ENCODE measurements around the gene YAP1.
"Not testable (repeated sequence)": the region's sequence is repeated elsewhere in the genome, so short reads cannot be mapped to it uniquely, and the experiment has no call there.

The YAP1 gene

DNA sequence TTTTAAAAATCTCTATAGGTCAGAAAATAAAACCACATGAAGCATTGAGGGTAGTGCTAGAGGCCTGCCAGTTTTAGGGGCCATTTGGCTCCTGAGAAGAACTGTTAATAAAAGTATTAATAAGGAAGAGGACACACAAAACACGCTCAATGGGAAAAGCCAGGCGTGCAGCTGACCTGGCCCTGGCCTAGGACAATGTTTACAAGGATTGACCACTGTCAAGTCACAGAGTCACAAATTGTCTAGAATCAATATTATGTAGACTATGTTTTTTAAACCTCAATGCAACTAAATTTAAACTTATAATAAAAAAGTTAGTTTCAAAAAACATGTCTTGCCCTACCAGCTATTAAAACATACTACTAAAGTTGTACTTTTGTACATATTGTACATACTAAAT, 89.4 kb downstream of the YAP1 start:
- in situ Hi-C loops (cut with MboI; ENCODE audit: low pct_unique_long_range_greater_than_20kb, low sequenced_read_pairs, unreplicated experiment), result no loop called here
- TF ChIP-seq, protein P1, sequence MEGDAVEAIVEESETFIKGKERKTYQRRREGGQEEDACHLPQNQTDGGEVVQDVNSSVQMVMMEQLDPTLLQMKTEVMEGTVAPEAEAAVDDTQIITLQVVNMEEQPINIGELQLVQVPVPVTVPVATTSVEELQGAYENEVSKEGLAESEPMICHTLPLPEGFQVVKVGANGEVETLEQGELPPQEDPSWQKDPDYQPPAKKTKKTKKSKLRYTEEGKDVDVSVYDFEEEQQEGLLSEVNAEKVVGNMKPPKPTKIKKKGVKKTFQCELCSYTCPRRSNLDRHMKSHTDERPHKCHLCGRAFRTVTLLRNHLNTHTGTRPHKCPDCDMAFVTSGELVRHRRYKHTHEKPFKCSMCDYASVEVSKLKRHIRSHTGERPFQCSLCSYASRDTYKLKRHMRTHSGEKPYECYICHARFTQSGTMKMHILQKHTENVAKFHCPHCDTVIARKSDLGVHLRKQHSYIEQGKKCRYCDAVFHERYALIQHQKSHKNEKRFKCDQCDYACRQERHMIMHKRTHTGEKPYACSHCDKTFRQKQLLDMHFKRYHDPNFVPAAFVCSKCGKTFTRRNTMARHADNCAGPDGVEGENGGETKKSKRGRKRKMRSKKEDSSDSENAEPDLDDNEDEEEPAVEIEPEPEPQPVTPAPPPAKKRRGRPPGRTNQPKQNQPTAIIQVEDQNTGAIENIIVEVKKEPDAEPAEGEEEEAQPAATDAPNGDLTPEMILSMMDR (IDR thresholded peaks at IDR 0.05; ENCODE audit: extremely low read depth, insufficient read depth, missing control alignments), result no peak
- no peak for DNase-seq (ENCODE audit: low spot score)

DNA sequence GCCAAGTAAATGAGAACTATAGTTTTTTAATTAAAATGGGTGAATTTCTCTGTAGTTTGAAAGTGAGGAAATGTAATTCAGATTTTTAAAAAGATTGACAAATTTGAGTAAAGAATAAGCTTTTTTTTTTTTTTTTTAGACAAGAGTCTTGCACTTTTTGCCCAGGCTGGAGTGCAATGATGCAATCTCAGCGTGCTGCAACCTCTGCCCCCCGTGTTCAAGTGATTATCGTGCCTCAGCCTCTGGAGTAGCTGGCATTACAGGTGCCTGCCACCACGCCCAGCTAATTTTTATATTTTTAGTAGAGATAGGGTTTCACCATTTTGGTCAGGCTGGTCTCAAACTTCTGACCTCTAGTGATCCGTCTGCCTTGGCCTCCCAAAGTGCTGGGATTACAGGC, 90.1 kb downstream of the YAP1 start:
- DNase-seq (ENCODE audit: low spot score); in situ Hi-C loops (cut with MboI; ENCODE audit: low pct_unique_long_range_greater_than_20kb, low sequenced_read_pairs, unreplicated experiment): not testable (repeated sequence)

- in situ Hi-C loops (cut with MboI; ENCODE audit: low pct_unique_long_range_greater_than_20kb, low sequenced_read_pairs, unreplicated experiment), result no loop called here
- TF ChIP-seq, protein P1 (IDR thresholded peaks at IDR 0.05; ENCODE audit: extremely low read depth, insufficient read depth, missing control alignments), result no peak
- no peak for DNase-seq (ENCODE audit: low spot score)
Observed at GRCh38 chr11:102201776-102202175, 91.5 kb downstream of the YAP1 start.

- no peak for DNase-seq (ENCODE audit: low spot score)
Observed at GRCh38 chr11:102202972-102203371, 92.7 kb downstream of the YAP1 start.

GRCh38 chr11:102204174-102204573, 93.9 kb downstream of the YAP1 start:
- TF ChIP-seq, protein P1 (IDR thresholded peaks at IDR 0.05; ENCODE audit: extremely low read depth, insufficient read depth, missing control alignments), result no peak
- DNase-seq (ENCODE audit: low spot score), result no peak
- in situ Hi-C loops (cut with MboI; ENCODE audit: low pct_unique_long_range_greater_than_20kb, low sequenced_read_pairs, unreplicated experiment), result no loop called here

More at GRCh38 chr11:102202972-102203371, 92.7 kb downstream of the YAP1 start:
- in situ Hi-C loops (cut with MboI; ENCODE audit: low pct_unique_long_range_greater_than_20kb, low sequenced_read_pairs, unreplicated experiment), result no loop called here
- TF ChIP-seq, protein P1 (IDR thresholded peaks at IDR 0.05; ENCODE audit: extremely low read depth, insufficient read depth, missing control alignments), result no peak

GRCh38 chr11:102205805-102206204, 95.6 kb downstream of the YAP1 start:
- in situ Hi-C loops (cut with MboI; ENCODE audit: low pct_unique_long_range_greater_than_20kb, low sequenced_read_pairs, unreplicated experiment), result no loop called here
- TF ChIP-seq, protein P1 (IDR thresholded peaks at IDR 0.05; ENCODE audit: extremely low read depth, insufficient read depth, missing control alignments), result no peak
- no peak for DNase-seq (ENCODE audit: low spot score)

DNA sequence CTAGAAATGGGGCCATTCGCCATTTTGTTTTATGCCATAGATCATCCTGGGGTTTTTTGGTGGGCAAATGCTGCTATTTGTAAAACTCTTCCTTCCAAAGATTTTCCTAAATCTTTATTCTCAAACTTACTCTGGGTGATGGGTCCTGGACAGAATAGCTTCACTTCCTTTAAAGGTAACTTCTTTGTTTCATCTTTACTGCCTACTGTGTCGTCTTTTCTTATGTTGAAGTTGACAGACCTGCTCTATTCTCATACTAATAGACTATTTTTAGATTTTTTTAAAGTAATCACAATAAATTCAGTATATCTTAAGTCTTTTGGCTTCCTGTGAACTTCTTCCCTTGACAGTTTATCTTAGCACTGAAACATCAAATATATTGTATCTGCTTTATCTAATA, 98.6 kb downstream of the YAP1 start:
- TF ChIP-seq, protein P1 (IDR thresholded peaks at IDR 0.05; ENCODE audit: extremely low read depth, insufficient read depth, missing control alignments), result no peak
- no peak for DNase-seq (ENCODE audit: low spot score)
- in situ Hi-C loops (cut with MboI; ENCODE audit: low pct_unique_long_range_greater_than_20kb, low sequenced_read_pairs, unreplicated experiment), result no loop called here

Measured in GM13977 (cell line).